ENCODE results near the gene RUNX2.

RUNX2 gene

GRCh38 chr6:45350186-45350710, 22.1 kb downstream of the RUNX2 start:
- no peak for TF ChIP-seq EP300 (IDR thresholded peaks at IDR 0.05; ENCODE audit: borderline replicate concordance)
- TF ChIP-seq MAX (IDR thresholded peaks at IDR 0.05) = no peak
- no peak for TF ChIP-seq RAD21 (IDR thresholded peaks at IDR 0.05; ENCODE audit: low read depth)
- no peak for TF ChIP-seq TCF12 (IDR thresholded peaks at IDR 0.05; ENCODE audit: low read depth)
- no peak for TF ChIP-seq CREB1 (IDR thresholded peaks at IDR 0.05; ENCODE audit: low read depth)
- TF ChIP-seq FOXM1 (IDR thresholded peaks at IDR 0.05; ENCODE audit: borderline replicate concordance, low read depth) = no peak
- no peak for TF ChIP-seq TEAD4 (IDR thresholded peaks at IDR 0.05)
- no peak for TF ChIP-seq YY1 (IDR thresholded peaks at IDR 0.05; ENCODE audit: low read depth)
- TF ChIP-seq TAF1 (IDR thresholded peaks at IDR 0.05; ENCODE audit: low read depth) = no peak
- TF ChIP-seq NFIC (IDR thresholded peaks at IDR 0.05) = no peak
- no peak for TF ChIP-seq USF1 (IDR thresholded peaks at IDR 0.05)
- TF ChIP-seq REST (IDR thresholded peaks at IDR 0.05; ENCODE audit: low read depth) = no peak
- no peak for TF ChIP-seq CEBPB (IDR thresholded peaks at IDR 0.05)
- TF ChIP-seq ZBTB7A (IDR thresholded peaks at IDR 0.05; ENCODE audit: low read depth) = no peak

- no peak for TF ChIP-seq TCF12 (IDR thresholded peaks at IDR 0.05; ENCODE audit: low read depth)
- TF ChIP-seq ZBTB7A (IDR thresholded peaks at IDR 0.05; ENCODE audit: low read depth) = no peak
- no peak for TF ChIP-seq CEBPB (IDR thresholded peaks at IDR 0.05)
- TF ChIP-seq CREB1 (IDR thresholded peaks at IDR 0.05; ENCODE audit: low read depth) = no peak
- no peak for TF ChIP-seq TEAD4 (IDR thresholded peaks at IDR 0.05)
- TF ChIP-seq EP300 (IDR thresholded peaks at IDR 0.05; ENCODE audit: borderline replicate concordance) = no peak
- no peak for TF ChIP-seq RAD21 (IDR thresholded peaks at IDR 0.05; ENCODE audit: low read depth)
- no peak for TF ChIP-seq FOXM1 (IDR thresholded peaks at IDR 0.05; ENCODE audit: borderline replicate concordance, low read depth)
- no peak for TF ChIP-seq TAF1 (IDR thresholded peaks at IDR 0.05; ENCODE audit: low read depth)
- no peak for TF ChIP-seq REST (IDR thresholded peaks at IDR 0.05; ENCODE audit: low read depth)
- no peak for TF ChIP-seq YY1 (IDR thresholded peaks at IDR 0.05; ENCODE audit: low read depth)
- no peak for TF ChIP-seq EGR1 (IDR thresholded peaks at IDR 0.05)
- TF ChIP-seq USF1 (IDR thresholded peaks at IDR 0.05) = no peak
Measured at GRCh38 chr6:45351076-45351475, 22.9 kb downstream of the RUNX2 start.

GRCh38 chr6:45351667-45352066, 23.5 kb downstream of the RUNX2 start:
- TF ChIP-seq REST (IDR thresholded peaks at IDR 0.05; ENCODE audit: low read depth) (no peak), YY1 (IDR thresholded peaks at IDR 0.05; ENCODE audit: low read depth) (no peak), USF1 (IDR thresholded peaks at IDR 0.05) (no peak), EGR1 (IDR thresholded peaks at IDR 0.05) (no peak), CEBPB (IDR thresholded peaks at IDR 0.05) (no peak), TAF1 (IDR thresholded peaks at IDR 0.05; ENCODE audit: low read depth) (no peak), ZBTB7A (IDR thresholded peaks at IDR 0.05; ENCODE audit: low read depth) (no peak), NFIC (IDR thresholded peaks at IDR 0.05) (no peak), RAD21 (IDR thresholded peaks at IDR 0.05; ENCODE audit: low read depth) (no peak), TEAD4 (IDR thresholded peaks at IDR 0.05) (no peak), EP300 (IDR thresholded peaks at IDR 0.05; ENCODE audit: borderline replicate concordance) (no peak), CREB1 (IDR thresholded peaks at IDR 0.05; ENCODE audit: low read depth) (no peak), MAX (IDR thresholded peaks at IDR 0.05) (no peak), TCF12 (IDR thresholded peaks at IDR 0.05; ENCODE audit: low read depth) (no peak), FOXM1 (IDR thresholded peaks at IDR 0.05; ENCODE audit: borderline replicate concordance, low read depth) (no peak)

- TF ChIP-seq EGR1 (IDR thresholded peaks at IDR 0.05) (no peak), CREB1 (IDR thresholded peaks at IDR 0.05; ENCODE audit: low read depth) (no peak), TEAD4 (IDR thresholded peaks at IDR 0.05) (no peak), NFIC (IDR thresholded peaks at IDR 0.05) (no peak), MAX (IDR thresholded peaks at IDR 0.05) (no peak), EP300 (IDR thresholded peaks at IDR 0.05; ENCODE audit: borderline replicate concordance) (no peak), RAD21 (IDR thresholded peaks at IDR 0.05; ENCODE audit: low read depth) (no peak), CEBPB (IDR thresholded peaks at IDR 0.05) (no peak), ZBTB7A (IDR thresholded peaks at IDR 0.05; ENCODE audit: low read depth) (no peak), TCF12 (IDR thresholded peaks at IDR 0.05; ENCODE audit: low read depth) (no peak), USF1 (IDR thresholded peaks at IDR 0.05) (no peak), FOXM1 (IDR thresholded peaks at IDR 0.05; ENCODE audit: borderline replicate concordance, low read depth) (no peak), REST (IDR thresholded peaks at IDR 0.05; ENCODE audit: low read depth) (no peak), TAF1 (IDR thresholded peaks at IDR 0.05; ENCODE audit: low read depth) (no peak), YY1 (IDR thresholded peaks at IDR 0.05; ENCODE audit: low read depth) (no peak)
Measured at GRCh38 chr6:45353654-45354053, 25.5 kb downstream of the RUNX2 start.
